OCI-LY7 (cell line): ENCODE results near the gene SMTNL2. TPM values are rescaled to one million over a fixed set of nuclear protein-coding genes. Genes with fewer than 3 reads are reported as not detected.
A peak's percentile ranks its signal among the peaks of the same experiment; 100 is the strongest.

Experiments used
- BruUV-seq: library from RNA; stranded (reverse); fragments of 400-500 nt; replicated peaks from 2 replicates; lab custom pipeline; 2021; lab: Mats Ljungman, UMichigan
- CTCF ChIA-PET: fragments of 300-600 bp; sonication (Branson Sonifier 250); formaldehyde crosslinking; loops from one replicate; lab custom pipeline; 2022; ENCODE audit warnings: antibody characterized with exemption; ENCODE audit not compliant: unreplicated experiment; lab: Charles Lee
- POLR2A ChIA-PET: fragments of 300-600 bp; sonication (Branson Sonifier 250); formaldehyde crosslinking; loops from one replicate; lab custom pipeline; 2022; ENCODE audit warnings: antibody characterized with exemption; lab: Charles Lee
- DNase-seq: peaks from one replicate; pipeline ENCODE4 v3.0.0-alpha.2; 2015; ENCODE audit warnings: low spot score
- H2AFZ ChIP-seq: fragments of 200-600 bp; sonication (generic), shearing (Covaris generic); 2 replicates; pipeline ENCODE4 v1.6.1; 2014; ENCODE audit warnings: mild to moderate bottlenecking, antibody characterized with exemption, low read length, moderate library complexity
- H3K27ac ChIP-seq: fragments of 200-600 bp; sonication (generic); 2 replicates; pipeline ENCODE4 v1.5.1; 2014; ENCODE audit warnings: mixed run types, low read depth, mild to moderate bottlenecking, moderate library complexity, low read length, inconsistent platforms; ENCODE audit not compliant: poor library complexity, severe bottlenecking
- H3K36me3 ChIP-seq: fragments of 200-600 bp; sonication (generic); 2 replicates; pipeline ENCODE4 v1.6.1; 2014; ENCODE audit warnings: mild to moderate bottlenecking, antibody characterized with exemption, low read length, moderate library complexity, mixed read lengths; ENCODE audit not compliant: insufficient read depth
- H3K4me1 ChIP-seq: fragments of 200-600 bp; sonication (generic); 2 replicates; pipeline ENCODE4 v1.5.1; 2014; ENCODE audit warnings: mild to moderate bottlenecking, low read length; ENCODE audit not compliant: insufficient read depth, poor library complexity, severe bottlenecking
- H3K4me2 ChIP-seq: fragments of 200-600 bp; sonication (generic); 2 replicates; pipeline ENCODE4 v1.6.1; 2014; ENCODE audit warnings: mild to moderate bottlenecking, low read length
- H3K4me3 ChIP-seq: fragments of 200-600 bp; sonication (generic); 2 replicates; pipeline ENCODE4 v1.5.1; 2014; ENCODE audit warnings: mild to moderate bottlenecking, low read depth, low read length; ENCODE audit not compliant: poor library complexity, severe bottlenecking
- H3K79me2 ChIP-seq: fragments of 200-600 bp; sonication (generic); 2 replicates; pipeline ENCODE4 v1.6.1; 2016; ENCODE audit warnings: low read depth, mild to moderate bottlenecking, low read length, moderate library complexity, mixed read lengths; ENCODE audit not compliant: insufficient read depth
- H3K9me2 ChIP-seq: fragments of 200-600 bp; sonication (generic); 2 replicates; pipeline ENCODE4 v1.6.1; 2016; ENCODE audit warnings: mild to moderate bottlenecking, low read length, mixed read lengths; ENCODE audit not compliant: insufficient read depth
- H3K9me3 ChIP-seq: fragments of 200-600 bp; sonication (generic); 2 replicates; pipeline ENCODE4 v1.6.1; 2014; ENCODE audit warnings: mild to moderate bottlenecking, mixed run types, low read length, mixed read lengths
- H4K20me1 ChIP-seq: fragments of 200-600 bp; sonication (generic); 2 replicates; pipeline ENCODE4 v1.6.1; 2014; ENCODE audit warnings: mild to moderate bottlenecking, antibody characterized with exemption, low read length, moderate library complexity, mixed read lengths; ENCODE audit not compliant: insufficient read depth
- EZH2phosphoT487 ChIP-seq: fragments of 200-600 bp; sonication (generic); IDR thresholded peaks from 2 replicates; pipeline ENCODE4 v1.6.1; 2018; ENCODE audit warnings: low read depth, borderline replicate concordance, mild to moderate bottlenecking, mixed run types, antibody characterized with exemption, low read length, moderate library complexity, mixed read lengths
- intact Hi-C: fragments of 100-400 bp; cut with micrococcal nuclease; formaldehyde crosslinking; loops from one replicate; pipeline ENCODE4 v1.10.0; 2022; ENCODE audit not compliant: unreplicated experiment
- total RNA-seq, 2 experiments: library from RNA; depleted of rRNA in 1 of 2; stranded (reverse); fragments of >200 nt in 1 of 2; shearing (Covaris generic) in 1 of 2; gene quantifications; 2 replicates each; pipeline ENCODE4 v1.2.3, GENCODE V29; 2014 to 2022
- TF ChIP-seq, protein P1 (sequence below): fragments of 200-600 bp; sonication (generic); conservative IDR thresholded peaks from 2 replicates; pipeline ENCODE4 v1.5.1; 2014; ENCODE audit warnings: mild to moderate bottlenecking, antibody characterized with exemption, low read length, moderate library complexity, mixed read lengths

SMTNL2 gene
- total RNA-seq, 2 experiments from 2014 or later: not detected

DNA sequence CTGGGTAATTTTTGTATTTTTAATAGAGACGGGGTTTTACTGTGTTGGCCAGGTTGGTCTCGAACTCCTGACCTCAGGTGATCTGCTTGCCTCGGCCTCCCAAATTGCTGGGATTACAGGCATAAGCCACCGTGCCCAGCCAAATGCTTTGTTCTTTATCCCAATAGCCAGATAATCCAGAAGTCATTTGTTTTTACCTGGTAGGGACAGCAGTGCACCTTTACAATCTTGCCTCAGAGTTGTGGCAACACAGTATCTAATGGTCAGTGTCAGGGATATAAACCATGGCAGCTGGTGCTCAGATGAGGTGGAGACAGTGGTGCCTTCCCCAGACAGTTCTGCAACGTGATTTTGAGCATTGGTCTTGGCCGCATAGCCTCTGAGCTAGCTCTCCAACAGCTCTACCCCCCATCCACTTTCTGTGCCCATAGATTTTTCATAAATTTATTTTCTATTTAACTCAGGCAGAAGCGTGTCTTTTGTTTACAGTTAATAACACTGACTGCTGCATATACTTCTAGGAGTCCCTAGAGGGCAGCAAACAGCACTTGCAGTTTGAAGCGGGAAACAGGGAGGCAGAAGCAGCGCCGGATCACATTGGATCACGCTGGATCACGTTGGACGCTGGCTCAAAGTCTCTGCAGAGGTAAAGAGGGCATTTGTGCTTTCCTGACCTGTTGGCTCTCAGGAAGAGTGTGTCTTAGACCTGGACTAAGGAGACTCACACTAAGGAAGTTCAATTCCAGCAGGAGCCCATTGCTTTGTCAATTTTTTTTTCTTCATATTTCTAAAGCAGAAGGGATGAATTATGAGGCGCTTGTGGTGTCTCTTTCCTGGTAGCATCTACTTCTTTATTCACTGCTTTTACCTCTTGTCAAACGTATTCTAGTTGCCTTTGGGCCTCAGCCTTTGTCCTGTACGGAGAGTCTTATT lies 18.9 kb upstream of the SMTNL2 start:
- Histone ChIP-seq H4K20me1 (no peaks in the 10 kb centered on the region), H3K4me2 (peak overlapping the region; percentile 71), H3K4me1 (peaks cover 32% of the 10 kb centered on the region), H3K36me3 (no peaks in the 10 kb centered on the region), H2AFZ (peak overlapping the region; percentile 99), H3K79me2 (no peaks in the 10 kb centered on the region), H3K9me2 (no peaks in the 10 kb centered on the region), H3K4me3 (peak overlapping the region; percentile 42), H3K9me3 (no peaks in the 10 kb centered on the region), H3K27ac (no peak overlapping the region)
- no TSS peak for BruUV-seq
- intact Hi-C loops: loop anchor here (1.0 to 10.0 kb wide), 6 partner anchors 61 to 337 kb away; partner anchors contain the start of genes CHRNE and PELP1
- ChIA-PET CTCF (interaction anchor here (0.6 kb wide), 1 partner anchor 8 kb away, joined by 3 read pairs; no protein-coding TSS in a partner anchor), POLR2A (no interaction called here)
- DNase-seq: peak; percentile 88
- TF ChIP-seq EZH2phosphoT487: no peak
- TF ChIP-seq, protein P1, sequence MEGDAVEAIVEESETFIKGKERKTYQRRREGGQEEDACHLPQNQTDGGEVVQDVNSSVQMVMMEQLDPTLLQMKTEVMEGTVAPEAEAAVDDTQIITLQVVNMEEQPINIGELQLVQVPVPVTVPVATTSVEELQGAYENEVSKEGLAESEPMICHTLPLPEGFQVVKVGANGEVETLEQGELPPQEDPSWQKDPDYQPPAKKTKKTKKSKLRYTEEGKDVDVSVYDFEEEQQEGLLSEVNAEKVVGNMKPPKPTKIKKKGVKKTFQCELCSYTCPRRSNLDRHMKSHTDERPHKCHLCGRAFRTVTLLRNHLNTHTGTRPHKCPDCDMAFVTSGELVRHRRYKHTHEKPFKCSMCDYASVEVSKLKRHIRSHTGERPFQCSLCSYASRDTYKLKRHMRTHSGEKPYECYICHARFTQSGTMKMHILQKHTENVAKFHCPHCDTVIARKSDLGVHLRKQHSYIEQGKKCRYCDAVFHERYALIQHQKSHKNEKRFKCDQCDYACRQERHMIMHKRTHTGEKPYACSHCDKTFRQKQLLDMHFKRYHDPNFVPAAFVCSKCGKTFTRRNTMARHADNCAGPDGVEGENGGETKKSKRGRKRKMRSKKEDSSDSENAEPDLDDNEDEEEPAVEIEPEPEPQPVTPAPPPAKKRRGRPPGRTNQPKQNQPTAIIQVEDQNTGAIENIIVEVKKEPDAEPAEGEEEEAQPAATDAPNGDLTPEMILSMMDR: peak; percentile 98

DNA sequence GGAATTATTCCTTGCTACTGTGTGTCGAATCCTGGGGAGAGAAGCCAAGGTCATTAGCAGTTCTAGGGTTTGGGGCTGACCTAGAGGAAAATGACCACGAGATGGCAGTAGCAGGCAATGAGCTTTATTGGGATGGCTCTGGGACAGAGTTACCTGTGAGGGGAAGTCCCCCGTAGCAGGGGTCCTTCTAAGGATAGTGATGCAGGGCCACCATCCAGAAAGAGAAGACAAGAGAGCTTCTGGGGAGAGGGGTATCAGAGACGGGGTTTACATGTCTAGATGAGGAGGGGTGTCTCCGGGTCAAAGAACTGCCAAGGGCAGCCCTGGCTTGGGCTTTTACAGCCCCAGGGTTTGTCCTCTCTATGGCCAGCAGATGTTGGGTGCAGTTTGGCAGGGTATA lies 17.5 kb upstream of the SMTNL2 start:
- Histone ChIP-seq H3K4me3 (no peak overlapping the region), H3K4me2 (no peak overlapping the region), H3K36me3 (no peaks in the 10 kb centered on the region), H4K20me1 (no peaks in the 10 kb centered on the region), H3K9me3 (no peaks in the 10 kb centered on the region), H3K9me2 (no peaks in the 10 kb centered on the region), H2AFZ (no peak overlapping the region), H3K27ac (no peak overlapping the region), H3K79me2 (no peaks in the 10 kb centered on the region), H3K4me1 (peaks cover 24% of the 10 kb centered on the region)
- intact Hi-C loops: loop anchor here (1.0 to 10.0 kb wide), 5 partner anchors 60 to 336 kb away; partner anchors contain the start of genes CHRNE and PELP1
- no peak for TF ChIP-seq EZH2phosphoT487
- TF ChIP-seq, protein P1: peak; percentile 90
- ChIA-PET CTCF (interaction anchor here (1.5 to 1.8 kb wide), 2 partner anchors 10 to 60 kb away, joined by 6 to 8 read pairs; no protein-coding TSS in a partner anchor), POLR2A (interaction anchor here (0.6 to 1.1 kb wide), 3 partner anchors 11 to 322 kb away, joined by 4 to 7 read pairs (median 4); partner anchors contain the start of gene MYBBP1A)
- no TSS peak for BruUV-seq
- DNase-seq: peak; percentile 76
